Right atrium auricular region (tissue), 2 donors: Measurements from ENCODE around the gene LRRC55. TPM values are rescaled to one million over a fixed set of nuclear protein-coding genes. Genes with fewer than 3 reads are reported as not detected.

Experiments used
- DNase-seq: peaks from one replicate; pipeline ENCODE4 v3.0.0-alpha.2; 2019; ENCODE audit warnings: low spot score
- H3K27ac ChIP-seq, 2 donors: fragments of 200-600 bp; sonication (generic); 1 replicate in 1 of 2; 2 replicates in 1 of 2; pipeline ENCODE4 v1.5.1; 2016 to 2019
- H3K27me3 ChIP-seq, 2 donors: fragments of 200-600 bp; sonication (generic); one replicate each; pipeline versions ENCODE4 v1.5.1 to v1.6.0; 2017 to 2019
- H3K36me3 ChIP-seq: fragments of 200-600 bp; sonication (generic); one replicate; pipeline ENCODE4 v1.5.1; 2016
- H3K4me1 ChIP-seq, 2 donors: fragments of 200-600 bp; sonication (generic); one replicate each; pipeline versions ENCODE4 v1.5.1 to v1.6.0; 2017 to 2019
- H3K4me3 ChIP-seq, 2 donors: fragments of 200-600 bp; sonication (generic); 1 replicate in 1 of 2; 2 replicates in 1 of 2; pipeline ENCODE4 v1.5.1; 2017 to 2019; ENCODE audit warnings: mild to moderate bottlenecking in 1 of 2, moderate library complexity in 1 of 2
- H3K9me3 ChIP-seq, 2 donors: fragments of 200-600 bp; sonication (generic); one replicate each; pipeline ENCODE4 v1.5.1; 2019
- total RNA-seq, 2 donors: library from RNA; depleted of rRNA; stranded (reverse); fragments of >200 nt; gene quantifications; one replicate each; pipeline ENCODE4 v1.1.0, GENCODE V29; 2016
- TF ChIP-seq, protein P1 (sequence below), 2 donors: fragments of 200-600 bp; sonication (generic); IDR thresholded peaks; one replicate each; pipeline ENCODE4 v1.5.1; 2019; ENCODE audit warnings: antibody characterized with exemption in 2 of 2

The LRRC55 gene
- total RNA-seq, 2 donors from 2014 or later, result not detected

DNA sequence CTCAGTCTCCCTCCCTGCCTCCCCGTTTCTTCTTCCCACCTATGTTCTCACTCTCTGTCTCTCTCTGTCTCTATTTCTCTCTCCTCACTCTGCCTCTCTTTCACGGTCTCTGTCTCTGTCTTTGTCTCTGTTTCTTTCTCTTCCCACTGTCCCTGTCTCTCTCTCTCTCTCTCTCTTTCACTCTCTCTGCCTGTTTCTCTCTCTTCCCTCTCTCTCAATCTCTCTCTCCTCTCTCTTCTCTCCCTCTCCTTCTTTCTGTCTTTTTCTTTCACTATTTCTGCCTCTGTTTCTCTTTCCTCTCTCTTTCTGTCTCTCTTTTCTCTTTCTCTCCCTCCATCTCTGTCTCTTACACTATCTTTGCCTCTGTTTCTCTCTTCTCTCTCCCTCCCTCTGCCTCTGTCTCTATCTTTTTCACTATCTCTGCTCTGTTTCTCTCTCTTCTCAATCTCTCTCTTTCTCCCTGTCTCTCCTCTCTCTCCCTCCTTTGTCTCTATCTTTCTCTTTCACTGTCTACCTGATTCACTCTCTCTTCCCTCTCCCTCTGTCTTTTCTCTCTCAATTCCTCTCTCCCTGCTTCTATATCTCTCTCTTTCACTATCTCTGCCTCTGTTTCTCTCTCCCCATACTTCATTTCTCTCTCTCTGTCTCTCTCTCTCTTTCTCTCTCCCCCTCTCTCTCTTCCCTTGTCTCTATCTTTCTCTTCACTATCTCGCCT is 49.9 kb downstream of the LRRC55 start:
- DNase-seq, result no peak
- H3K27me3 ChIP-seq, result no peaks in the 10 kb centered on the region
- H3K4me1 ChIP-seq, result peaks cover 0 to 35% of the 10 kb centered on the region in 2 donors
- no peaks in the 10 kb centered on the region for H3K36me3 ChIP-seq
- H3K4me3 ChIP-seq, result no peak overlapping the region
- peak overlapping the region in 1 of 2 donors; percentile 32 for H3K27ac ChIP-seq
- no peaks in the 10 kb centered on the region for H3K9me3 ChIP-seq
- TF ChIP-seq, protein P1, sequence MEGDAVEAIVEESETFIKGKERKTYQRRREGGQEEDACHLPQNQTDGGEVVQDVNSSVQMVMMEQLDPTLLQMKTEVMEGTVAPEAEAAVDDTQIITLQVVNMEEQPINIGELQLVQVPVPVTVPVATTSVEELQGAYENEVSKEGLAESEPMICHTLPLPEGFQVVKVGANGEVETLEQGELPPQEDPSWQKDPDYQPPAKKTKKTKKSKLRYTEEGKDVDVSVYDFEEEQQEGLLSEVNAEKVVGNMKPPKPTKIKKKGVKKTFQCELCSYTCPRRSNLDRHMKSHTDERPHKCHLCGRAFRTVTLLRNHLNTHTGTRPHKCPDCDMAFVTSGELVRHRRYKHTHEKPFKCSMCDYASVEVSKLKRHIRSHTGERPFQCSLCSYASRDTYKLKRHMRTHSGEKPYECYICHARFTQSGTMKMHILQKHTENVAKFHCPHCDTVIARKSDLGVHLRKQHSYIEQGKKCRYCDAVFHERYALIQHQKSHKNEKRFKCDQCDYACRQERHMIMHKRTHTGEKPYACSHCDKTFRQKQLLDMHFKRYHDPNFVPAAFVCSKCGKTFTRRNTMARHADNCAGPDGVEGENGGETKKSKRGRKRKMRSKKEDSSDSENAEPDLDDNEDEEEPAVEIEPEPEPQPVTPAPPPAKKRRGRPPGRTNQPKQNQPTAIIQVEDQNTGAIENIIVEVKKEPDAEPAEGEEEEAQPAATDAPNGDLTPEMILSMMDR (IDR thresholded peaks at IDR 0.05), result no peak

DNA sequence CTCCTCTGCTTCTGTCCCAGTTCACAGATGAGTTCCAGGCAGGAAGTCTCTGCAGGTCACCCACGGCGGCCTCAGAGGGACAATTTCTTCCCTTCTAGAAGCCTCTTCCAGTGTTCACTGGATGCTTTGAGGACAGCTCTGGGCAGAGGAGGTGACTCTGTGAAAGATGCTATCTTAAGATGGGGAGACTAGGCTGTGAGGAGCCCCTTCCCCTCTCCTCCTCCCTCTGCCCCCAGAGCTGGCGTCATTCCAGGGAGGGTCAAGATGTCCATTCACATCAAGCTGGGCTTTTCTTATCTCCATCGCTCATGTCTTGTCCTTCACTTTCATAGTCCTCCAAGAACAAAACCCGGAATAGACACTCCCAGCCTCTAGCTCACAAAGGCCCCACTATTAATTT is 51.9 kb downstream of the LRRC55 start:
- no peak for DNase-seq
- TF ChIP-seq, protein P1 (IDR thresholded peaks at IDR 0.05), result no peak
- Histone ChIP-seq H3K4me3 (no peak overlapping the region), H3K36me3 (no peaks in the 10 kb centered on the region), H3K27me3 (no peaks in the 10 kb centered on the region), H3K27ac (peak overlapping the region in 1 of 2 donors; percentile 6), H3K9me3 (no peaks in the 10 kb centered on the region), H3K4me1 (peaks cover 0 to 30% of the 10 kb centered on the region in 2 donors)

DNA sequence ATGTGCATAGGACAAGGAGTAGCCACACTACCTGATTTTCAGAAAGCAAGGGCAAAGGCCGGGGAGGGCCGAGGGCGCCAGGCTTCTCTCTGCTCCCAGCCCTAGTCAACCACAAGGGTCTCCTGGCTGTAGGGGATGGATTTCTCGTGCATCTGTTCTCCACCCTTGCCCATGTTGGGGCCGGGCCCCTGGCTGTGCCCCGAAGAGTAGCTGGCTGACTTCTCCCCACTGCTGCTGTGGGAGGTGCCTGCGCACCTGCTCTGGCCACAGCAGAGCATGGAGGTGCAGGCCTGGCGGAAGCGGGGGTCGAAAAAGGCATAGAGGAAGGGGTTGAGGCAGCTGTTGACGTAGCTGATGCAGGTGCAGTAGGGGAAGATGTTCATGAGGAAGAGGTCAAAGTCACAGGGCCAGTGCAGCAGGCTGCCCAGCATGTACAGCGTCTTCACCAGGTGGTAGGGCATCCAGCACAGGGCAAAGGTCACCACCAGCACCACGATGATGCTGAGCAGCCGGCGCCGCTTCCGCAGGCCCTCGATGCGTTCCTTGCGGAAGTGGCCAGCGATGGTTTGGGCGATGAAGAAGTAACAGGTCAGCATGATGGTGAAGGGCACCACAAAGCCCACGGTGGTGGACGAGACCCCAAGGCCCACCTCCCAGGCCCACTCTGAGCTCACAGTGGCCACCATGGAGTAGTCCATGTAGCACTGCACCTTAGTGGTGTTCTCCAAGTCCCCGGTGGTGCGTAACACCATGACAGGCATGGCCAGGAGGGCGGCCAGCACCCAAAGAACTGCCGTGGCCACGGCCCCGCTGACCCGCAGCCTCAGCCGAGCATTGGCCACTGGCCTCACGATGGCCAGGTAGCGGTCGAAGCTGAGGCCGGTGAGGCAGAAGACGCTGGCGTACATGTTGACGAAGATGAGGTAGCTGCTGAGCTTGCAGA is 54.3 kb downstream of the LRRC55 start:
- H3K27me3 ChIP-seq, result no peaks in the 10 kb centered on the region
- no peak for DNase-seq
- H3K4me1 ChIP-seq, result peaks cover 0 to 26% of the 10 kb centered on the region in 2 donors

DNA sequence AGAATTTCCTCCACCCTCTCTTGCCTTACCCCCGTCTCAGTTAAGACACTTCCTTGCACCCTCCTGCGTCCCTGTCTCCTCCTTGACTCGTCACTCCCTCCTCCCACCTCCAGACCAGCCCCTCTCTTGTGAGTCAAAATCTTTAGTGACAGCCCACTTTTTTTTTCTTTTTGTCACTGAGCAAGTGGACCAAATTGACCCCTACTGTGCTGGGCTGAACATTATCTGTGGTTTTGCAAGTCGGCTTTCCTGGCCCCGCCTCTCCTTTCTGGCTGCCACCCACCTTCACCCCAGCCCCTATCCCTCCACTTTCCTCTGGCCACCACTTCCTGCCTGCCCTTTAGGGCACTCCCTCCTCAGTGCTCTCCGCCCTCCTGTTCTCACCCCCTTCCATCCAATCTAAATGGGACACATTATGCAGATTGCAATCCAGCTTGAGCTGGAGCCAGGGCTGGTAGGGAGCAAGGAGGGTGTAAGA is 55.5 kb downstream of the LRRC55 start, which contains the start of gene APLNR:
Gene APLNR (minus strand): TSS at position 47 of the 478 bp plus-strand sequence. CDS start 246 bp downstream, outside the sequence.
- no peaks in the 10 kb centered on the region for H3K9me3 ChIP-seq
- no peaks in the 10 kb centered on the region for H3K36me3 ChIP-seq
- H3K27me3 ChIP-seq, result no peaks in the 10 kb centered on the region
- H3K4me3 ChIP-seq, result peak within 1 kb of the TSS; percentile 16 to 32
- peak within 1 kb of the TSS; percentile 8 to 39 for H3K27ac ChIP-seq
- no peak for DNase-seq
- TF ChIP-seq, protein P1 (IDR thresholded peaks at IDR 0.05), result no peak
- peaks cover 0 to 36% of the 10 kb centered on the region in 2 donors for H3K4me1 ChIP-seq

More for the DNA sequence above, 54.3 kb downstream of the LRRC55 start:
- Histone ChIP-seq H3K36me3 (no peaks in the 10 kb centered on the region), H3K4me3 (peak overlapping the region; percentile 16 to 32), H3K9me3 (no peaks in the 10 kb centered on the region), H3K27ac (peak overlapping the region; percentile 8 to 39)
- TF ChIP-seq, protein P1 (IDR thresholded peaks at IDR 0.05), result no peak

DNA sequence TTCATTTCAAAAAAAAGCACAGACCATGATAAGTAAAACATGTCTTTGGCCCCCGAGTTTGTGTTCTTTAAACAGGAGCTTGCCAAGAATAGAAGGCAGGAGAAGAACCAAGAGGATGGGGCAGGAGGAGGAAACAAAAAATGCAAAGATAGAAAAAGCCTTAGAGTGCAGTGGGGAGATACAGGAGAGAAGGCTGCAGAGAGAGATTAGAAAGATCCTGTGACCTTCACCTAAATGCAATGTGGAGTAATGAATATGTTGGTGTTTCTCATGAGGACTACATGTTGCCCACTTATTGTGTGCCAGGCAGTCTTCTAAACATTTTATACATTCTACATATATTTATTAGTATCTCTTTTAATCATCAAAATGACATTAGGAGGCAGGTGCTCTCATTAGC is 57.6 kb downstream of the LRRC55 start:
- Histone ChIP-seq H3K4me1 (peaks cover 0 to 29% of the 10 kb centered on the region in 2 donors), H3K9me3 (no peaks in the 10 kb centered on the region), H3K27me3 (no peaks in the 10 kb centered on the region), H3K4me3 (no peak overlapping the region), H3K27ac (no peak overlapping the region), H3K36me3 (no peaks in the 10 kb centered on the region)
- TF ChIP-seq, protein P1 (IDR thresholded peaks at IDR 0.05), result no peak
- DNase-seq, result no peak
